GM18870 (cell line): ENCODE data around the gene SPATA13.

ENCODE experiments used
- ATAC-seq: cut with Tn5 transposase; IDR thresholded peaks from one replicate; pipeline ENCODE4 v1.9.1; 2021; ENCODE audit warnings: moderate library complexity; ENCODE audit not compliant: unreplicated experiment

Gene SPATA13

GRCh38 chr13:24138911-24139310, 21.6 kb upstream of the SPATA13 start:
- no peak for ATAC-seq

- no peak for ATAC-seq
Measured at GRCh38 chr13:24141333-24141910, 19.1 kb upstream of the SPATA13 start.

DNA sequence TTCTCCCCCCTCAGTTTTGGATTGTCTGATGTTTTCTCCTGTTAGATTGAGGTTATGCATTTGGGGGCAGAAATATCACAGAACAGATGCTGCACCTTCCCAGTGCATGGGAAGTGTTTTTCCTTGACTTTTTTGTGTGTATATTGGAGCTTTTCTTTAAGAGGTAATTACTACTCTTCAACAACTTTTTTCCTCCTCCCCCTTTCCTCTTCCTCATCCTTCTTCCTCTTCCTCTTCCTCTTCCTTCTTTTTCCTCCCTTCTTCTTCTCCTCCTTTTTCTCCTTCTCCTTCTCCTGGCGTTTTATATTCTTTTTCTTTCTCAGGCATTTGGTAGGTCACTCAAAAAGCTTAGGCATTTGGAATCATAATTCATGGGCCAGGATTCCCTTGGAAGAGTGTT, 18.1 kb upstream of the SPATA13 start:
- ATAC-seq, result no peak

DNA sequence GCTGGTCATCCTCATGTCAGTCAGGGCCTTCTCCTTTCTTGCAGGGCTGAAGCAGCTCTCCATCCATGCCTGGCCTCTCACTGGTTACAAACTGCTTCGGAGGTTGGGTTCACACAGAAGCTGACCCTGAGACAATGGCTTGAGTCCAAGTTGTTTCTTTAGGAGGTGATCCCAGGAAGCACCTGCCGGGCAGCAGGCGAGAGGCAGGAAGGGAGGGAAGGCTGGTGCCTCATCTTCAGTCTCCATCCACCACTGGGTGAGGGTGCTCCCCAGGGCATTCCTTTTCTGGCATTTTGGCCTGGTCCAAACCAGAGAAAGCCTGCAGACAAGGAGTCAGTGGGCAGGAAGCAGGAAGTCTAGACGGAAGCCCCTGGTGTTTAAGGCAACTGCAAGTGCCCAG, 17.6 kb upstream of the SPATA13 start:
- ATAC-seq, result no peak

GRCh38 chr13:24145240-24145639, 15.3 kb upstream of the SPATA13 start:
- ATAC-seq, result no peak

DNA sequence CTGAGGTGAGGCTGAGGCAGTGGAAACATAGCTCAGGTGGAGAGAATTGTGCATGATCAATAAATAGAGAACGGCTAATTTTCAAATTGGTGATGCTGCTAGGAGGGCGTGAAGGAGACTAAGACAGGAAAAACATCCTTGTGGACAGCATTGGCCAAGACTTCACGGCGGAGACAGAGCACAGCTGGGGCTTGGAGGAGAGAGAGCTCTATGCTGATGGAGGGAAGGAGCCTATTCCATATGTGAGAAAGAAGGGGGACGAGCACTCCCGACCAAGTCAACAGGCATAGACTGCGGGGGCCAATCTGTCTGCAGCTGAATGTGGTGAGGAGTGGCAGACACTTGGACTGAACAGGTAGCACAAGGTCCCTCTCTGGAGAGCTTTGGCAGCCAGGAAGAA, 14.8 kb upstream of the SPATA13 start:
- ATAC-seq, result no peak

- ATAC-seq, result no peak
Measured at GRCh38 chr13:24146961-24147569, 13.5 kb upstream of the SPATA13 start.

DNA sequence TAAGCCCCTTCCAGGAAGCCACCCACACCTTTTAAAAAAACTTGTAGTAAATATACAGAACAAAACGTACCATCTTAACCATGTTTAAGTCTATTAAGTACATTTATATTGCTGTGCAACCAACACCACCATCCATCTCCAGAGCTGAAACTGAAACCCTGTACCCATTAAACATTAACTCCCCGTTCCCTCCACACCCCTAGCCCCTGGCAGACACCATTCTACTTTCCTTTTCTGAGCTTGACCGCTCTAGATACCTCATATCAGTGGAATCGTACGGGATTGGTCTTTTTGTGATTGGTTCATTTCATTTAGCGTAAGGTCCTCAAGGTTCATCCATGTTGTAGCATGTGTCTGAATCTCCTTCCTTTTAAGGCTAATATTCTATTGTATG, 13.0 kb upstream of the SPATA13 start:
- ATAC-seq, result peak; percentile 70

DNA sequence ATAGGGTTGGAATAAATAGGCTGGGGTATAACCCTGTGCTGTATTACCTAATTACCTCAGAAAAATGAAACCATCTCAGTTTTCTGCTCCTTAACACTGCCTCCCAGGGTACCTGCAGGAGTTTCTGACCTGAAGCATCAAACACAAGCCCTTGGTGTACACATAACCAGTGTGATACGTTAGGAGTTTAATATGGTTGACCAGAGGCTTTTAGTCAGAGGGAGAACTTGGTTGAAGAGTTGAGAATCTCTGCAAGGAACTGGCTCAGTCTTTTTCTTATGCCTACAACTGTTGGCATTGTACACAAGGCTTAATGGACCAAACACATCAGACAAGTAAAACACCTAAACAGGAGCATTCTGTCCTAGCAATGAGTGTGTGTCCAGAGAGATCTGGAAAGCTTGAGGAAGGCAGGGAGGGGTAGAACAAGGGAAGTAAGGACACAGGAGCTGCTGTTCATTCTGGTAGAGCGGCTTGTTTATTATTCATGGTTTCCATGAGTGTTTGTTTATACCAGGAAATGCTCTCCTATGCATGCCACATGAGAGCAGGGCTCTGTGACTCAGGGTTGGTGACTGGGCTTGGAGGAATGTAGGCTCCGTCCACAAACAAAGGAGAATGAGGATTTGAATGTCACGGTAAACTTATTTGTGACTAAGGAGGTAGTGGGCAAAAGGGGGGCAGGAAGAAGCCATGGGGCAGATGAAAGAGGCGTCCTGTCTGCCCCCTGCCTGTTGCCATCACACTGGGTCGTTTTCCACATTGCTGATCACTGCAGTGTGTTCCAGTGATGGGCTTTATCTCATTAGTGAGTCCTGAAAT, 11.9 kb upstream of the SPATA13 start:
- ATAC-seq, result no peak

- ATAC-seq, result no peak
Measured at GRCh38 chr13:24149246-24150032, 11.1 kb upstream of the SPATA13 start.

DNA sequence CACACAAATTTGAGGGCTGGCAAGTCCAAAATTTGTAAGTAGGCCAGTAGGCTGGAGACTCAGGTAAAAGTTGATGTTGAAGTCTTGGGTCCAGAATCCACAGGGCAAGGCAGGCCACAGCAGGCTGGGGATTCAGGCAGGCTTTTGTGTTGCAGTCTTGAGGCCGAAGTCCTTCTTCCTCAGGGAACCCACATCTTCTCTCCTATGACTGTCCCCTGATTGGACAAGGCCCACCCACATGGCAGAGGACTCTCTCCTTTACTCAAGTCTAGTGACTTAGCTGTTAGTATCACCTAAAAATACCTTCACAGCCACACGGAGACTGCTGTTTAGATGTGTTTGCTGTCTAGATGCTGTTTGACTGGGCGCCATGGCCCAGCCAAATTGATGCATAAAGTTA, 9.9 kb upstream of the SPATA13 start:
- no peak for ATAC-seq

DNA sequence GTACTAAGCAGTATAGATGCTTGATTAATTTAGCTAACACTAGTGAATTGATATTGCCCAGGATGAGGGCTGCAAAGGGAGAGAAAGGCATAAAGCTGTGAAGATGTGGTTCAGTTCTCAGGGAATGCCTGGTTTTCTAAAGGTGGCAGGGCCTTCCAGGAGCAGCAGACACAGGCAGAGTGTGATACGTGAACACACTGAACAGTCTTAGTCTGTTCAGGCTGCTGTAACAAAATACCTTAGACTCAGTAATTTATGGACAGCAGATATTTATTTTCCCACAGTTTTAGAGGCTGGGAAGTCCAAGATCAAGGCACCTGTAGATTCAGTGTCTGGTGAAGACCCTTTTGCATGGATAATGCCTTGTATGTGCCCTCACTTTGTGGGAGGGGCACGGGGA, 8.7 kb upstream of the SPATA13 start:
- ATAC-seq, result no peak

DNA sequence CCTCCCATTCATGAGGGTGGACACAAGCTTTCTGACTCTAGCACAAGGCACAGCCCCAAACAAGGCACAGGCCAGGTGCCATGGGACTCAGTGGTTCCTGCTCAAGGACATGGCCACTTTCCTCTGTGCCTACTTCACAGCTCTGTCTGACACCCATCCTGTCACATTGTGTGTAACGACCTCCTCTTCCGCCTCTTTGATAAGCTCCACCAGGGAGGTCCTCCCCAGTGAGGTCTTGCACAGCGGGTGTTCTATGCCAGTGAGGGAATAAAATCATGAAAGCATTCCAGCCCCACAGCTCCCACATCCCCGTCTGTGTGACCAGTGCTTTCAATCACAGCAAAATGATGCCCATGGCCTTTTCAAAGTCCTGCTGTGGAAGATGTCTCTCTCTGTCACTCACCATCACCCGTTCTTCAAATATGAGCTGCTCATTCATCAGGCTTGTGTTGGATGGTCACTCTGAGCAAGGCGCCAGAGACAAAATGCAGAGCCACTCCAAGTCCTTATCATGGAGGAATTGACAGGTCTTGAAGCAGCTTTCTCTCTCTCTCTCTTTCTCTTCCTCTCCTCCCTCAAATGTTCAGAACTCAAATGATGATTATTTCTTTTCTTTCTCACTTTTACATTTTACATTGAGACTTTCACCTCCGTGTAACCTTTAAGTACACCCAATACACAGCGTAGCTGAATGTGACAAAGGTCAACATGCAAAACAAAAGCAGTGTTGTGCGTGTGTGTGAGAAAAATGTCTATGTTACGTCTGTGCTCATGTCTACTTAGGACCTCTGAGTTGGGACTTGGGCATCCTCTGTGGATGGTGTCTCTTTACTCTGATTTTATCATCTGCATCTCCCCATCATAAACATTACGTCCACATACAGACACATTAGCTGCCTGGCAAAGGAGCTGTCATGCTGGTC, 8.0 kb upstream of the SPATA13 start:
- ATAC-seq, result no peak

GRCh38 chr13:24153347-24153746, 7.2 kb upstream of the SPATA13 start:
- no peak for ATAC-seq

GRCh38 chr13:24153979-24154701, 6.4 kb upstream of the SPATA13 start:
- ATAC-seq, result no peak

DNA sequence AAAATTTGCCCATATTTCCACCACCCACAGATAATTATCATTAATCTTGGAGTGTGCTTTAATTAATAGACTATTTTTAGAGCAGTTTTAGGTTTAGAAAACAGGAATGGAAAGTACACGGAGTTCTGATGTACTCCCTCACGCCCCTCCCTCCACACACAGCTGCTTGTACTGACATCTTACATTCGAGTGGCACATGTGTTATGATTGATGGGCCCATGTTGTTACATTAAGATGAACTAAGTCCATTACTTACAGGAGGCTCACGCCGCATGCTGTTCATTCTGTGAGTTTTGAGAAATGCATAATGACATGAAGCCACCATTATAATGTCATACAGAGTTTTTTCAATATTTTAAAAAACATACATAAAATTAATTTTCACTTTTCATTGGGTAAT, 1.2 kb upstream of the SPATA13 start:
- ATAC-seq, result no peak

GRCh38 chr13:24161010-24161775, 673 bp downstream of the SPATA13 start:
- ATAC-seq, result no peak

DNA sequence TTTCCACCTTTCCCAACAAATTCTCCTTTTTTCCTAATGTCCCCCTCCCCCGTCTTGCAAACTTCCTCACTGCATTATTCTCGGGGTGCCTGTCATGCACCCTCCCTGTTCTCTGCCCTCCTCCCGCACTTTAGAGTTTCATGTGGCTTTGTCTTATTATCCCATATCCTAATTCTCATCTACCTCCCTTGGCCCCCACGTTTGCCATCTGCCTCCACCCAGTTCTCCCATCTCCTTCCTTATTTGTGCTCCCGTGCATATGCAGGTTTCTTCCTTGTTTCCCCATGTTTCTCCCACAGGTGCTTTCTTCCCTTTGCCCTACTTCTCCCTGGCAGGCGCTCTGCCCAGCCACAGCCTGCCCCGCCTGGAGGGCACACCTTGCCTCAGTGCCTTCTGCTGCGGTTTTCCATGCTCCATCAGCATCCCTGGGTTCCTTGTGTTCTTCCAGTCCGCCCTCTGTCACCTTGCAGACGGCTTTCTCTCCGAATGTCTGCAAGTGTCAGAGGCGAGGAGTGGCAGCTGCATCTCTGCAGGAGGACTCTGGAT, 1.5 kb downstream of the SPATA13 start:
- no peak for ATAC-seq

GRCh38 chr13:24162604-24163003, 2.1 kb downstream of the SPATA13 start:
- no peak for ATAC-seq
